KBM-7 (cell line): Measurements from ENCODE around the gene ANO9.
"Not testable (repeated sequence)": the region's sequence is repeated elsewhere in the genome, so short reads cannot be mapped to it uniquely, and the experiment has no call there.

Experiments used
- DNase-seq: peaks from one replicate; pipeline ENCODE4 v3.0.0-alpha.2; 2015
- in situ Hi-C: fragments of 300-500 bp; cut with MboI; formaldehyde crosslinking; loops from 2 replicates; pipeline ENCODE4 v1.14.3; 2020; ENCODE audit warnings: low sequenced_read_pairs, low pct_unique_long_range_greater_than_20kb, mixed read lengths

The ANO9 gene

GRCh38 chr11:473415-473814, 31.6 kb upstream of the ANO9 start:
- DNase-seq: no peak
- in situ Hi-C loops: no loop called here

GRCh38 chr11:472816-473215, 31.0 kb upstream of the ANO9 start:
- DNase-seq: no peak
- in situ Hi-C loops: no loop called here

DNA sequence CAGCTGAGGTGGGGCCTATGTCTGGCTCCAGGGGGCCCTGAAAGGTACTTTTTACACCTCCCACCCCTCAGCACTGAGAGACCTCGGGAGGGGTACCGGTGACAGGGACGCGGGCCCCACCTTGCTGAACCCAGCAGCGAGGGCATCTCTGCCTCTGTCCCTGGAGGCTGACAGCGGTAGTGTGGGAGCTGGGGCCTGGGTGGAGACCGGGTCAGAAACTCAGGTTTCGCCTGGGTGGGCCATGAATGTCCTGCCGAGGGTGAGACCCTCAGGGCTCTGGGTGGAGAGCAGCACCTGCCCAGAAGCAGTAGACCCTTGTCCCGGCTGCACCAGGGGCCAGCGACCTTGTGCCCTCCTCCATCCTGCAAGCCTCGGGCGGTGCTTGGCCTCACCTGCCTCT, 30.5 kb upstream of the ANO9 start:
- no peak for DNase-seq
- in situ Hi-C loops: no loop called here

DNA sequence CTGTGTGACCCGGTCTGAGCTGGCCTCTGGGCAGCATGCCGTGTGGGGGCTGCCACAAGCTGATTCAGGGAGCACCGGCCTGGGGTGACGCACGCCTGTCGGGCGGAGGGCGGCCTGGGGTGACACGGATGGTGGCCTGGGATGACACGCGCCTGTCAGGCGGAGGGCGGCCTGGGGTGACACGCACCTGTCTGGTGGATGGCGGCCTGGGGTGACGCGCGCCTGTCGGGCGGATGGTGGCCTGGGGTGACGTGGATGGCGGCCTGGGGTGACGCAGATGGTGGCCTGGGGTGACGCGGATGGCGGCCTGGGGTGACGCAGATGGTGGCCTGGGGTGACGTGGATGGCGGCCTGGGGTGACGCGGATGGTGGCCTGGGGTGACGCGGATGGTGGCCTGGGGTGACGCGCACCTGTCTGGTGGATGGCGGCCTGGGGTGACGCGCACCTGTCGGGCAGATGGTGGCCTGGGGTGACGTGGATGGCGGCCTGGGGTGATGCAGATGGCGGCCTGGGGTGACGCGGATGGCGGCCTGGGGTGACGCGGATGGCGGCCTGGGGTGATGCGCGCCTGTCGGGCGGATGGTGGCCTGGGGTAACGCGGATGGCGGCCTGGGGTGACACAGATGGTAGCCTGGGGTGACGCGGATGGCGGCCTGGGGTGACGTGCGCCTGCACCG, 29.8 kb upstream of the ANO9 start:
- in situ Hi-C loops: no loop called here

DNA sequence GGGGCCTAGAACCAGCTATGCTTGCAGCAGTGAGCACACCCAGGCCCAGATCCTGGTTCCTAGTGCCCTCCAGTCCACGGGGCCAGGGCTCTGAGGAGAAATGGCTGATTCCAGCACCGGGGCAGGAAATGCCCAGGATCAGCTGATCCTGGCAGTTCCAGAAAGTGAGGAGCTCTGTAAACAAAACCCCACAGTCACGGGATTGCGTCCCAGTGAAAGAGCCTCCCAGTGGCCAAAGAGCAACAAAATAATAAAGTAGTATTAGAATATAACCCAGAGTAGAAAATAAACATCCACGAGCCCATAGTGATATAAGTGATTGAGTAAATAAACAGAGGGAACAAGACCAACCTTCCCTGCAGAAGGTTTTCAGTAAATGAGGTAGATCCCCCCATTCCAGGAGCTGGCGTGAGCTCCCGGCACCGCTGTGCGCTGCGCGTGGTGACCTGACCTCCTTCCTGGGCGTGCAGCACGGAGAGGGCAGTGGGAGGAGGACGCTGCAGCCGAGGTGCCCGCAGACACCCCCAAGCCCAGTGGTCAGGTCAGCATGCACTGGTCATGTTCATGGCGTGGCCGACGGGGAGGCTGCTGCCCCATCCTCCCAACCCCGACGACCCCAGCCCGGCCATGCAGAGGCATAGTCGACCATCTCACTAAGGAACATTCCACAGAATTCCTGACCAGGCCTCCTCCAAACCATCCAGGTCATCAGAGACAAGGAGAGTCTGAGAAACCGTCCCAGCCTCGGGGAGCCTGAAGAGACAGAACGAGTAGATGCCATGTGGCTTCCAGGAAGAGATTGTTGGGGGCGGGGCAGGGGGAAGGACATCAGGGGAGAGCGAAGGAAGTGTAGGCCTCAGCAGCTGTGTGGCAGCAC, 28.1 kb upstream of the ANO9 start:
- in situ Hi-C loops: no loop called here

More for the DNA sequence above, 29.8 kb upstream of the ANO9 start:
- no peak for DNase-seq

GRCh38 chr11:469026-469683, 27.3 kb upstream of the ANO9 start:
- DNase-seq, in situ Hi-C loops: not testable (repeated sequence)

More for the DNA sequence above, 28.1 kb upstream of the ANO9 start:
- no peak for DNase-seq

DNA sequence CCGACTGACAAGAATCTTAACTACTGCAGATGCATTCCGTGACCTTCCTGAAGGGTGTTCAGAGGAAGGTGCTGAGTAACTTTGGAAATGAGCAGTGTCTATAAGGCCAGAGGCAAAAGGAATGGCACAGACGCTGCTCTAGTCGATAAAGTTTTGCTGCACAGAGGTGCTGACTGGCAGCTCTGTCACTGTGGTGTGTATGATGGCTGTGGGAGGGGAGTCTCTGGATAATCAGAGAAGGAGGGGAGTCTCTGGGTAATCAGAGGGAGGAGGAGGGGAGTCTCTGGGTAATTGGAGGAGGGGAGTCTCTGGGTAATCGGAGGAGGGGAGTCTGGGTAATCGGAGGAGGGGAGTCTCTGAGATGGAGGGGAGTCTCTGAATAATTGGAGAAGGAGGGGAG, 26.7 kb upstream of the ANO9 start:
- no peak for DNase-seq
- in situ Hi-C loops: no loop called here

GRCh38 chr11:468036-468435, 26.2 kb upstream of the ANO9 start:
- in situ Hi-C loops: no loop called here
- no peak for DNase-seq

GRCh38 chr11:465896-466530, 24.2 kb upstream of the ANO9 start:
- in situ Hi-C loops: no loop called here
- DNase-seq: peak; percentile 72

GRCh38 chr11:464316-464715, 22.5 kb upstream of the ANO9 start:
- no peak for DNase-seq
- in situ Hi-C loops: no loop called here

DNA sequence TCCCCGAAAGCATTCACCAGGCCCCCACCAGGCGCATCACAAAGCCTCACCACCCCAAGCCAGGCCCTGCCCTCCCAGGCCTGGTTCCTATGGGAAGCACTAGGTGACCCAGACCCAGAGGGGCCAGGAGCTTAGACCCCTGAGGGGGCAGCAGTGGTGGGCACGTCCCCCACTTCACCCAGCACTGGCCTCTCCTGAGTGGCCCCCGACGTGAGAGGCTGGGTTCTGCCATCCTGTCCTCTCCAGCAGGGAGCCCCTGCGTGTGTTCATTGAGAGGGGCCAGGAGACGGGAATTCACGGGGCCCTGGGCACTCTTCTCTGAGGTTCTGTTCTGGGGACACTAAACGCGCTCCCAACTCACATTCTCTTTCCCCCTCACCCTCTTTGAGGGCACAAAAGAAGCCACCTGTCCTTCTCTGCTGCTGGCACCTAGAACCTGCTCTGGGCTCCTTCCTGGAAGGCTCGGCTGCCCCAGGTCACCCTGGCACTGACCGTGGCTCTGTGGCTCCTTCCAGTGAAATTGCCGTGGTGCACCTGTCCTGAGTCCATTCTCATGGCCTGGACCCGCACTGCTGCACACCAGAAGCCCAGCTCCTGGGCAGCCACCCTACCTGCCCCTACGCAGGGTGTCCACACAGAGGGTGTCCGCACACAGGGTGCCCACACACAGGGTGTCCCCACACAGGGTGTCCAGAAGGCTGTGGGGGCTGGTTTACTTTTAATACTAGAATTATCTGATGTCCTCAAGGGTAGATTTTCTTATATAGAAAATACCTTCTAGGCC, 20.5 kb upstream of the ANO9 start:
- in situ Hi-C loops: no loop called here
- no peak for DNase-seq

- in situ Hi-C loops: no loop called here
Measured at GRCh38 chr11:461626-462025, 19.8 kb upstream of the ANO9 start.

GRCh38 chr11:460331-461199, 18.8 kb upstream of the ANO9 start:
- DNase-seq: no peak
- in situ Hi-C loops: no loop called here

More at GRCh38 chr11:461626-462025, 19.8 kb upstream of the ANO9 start:
- no peak for DNase-seq

DNA sequence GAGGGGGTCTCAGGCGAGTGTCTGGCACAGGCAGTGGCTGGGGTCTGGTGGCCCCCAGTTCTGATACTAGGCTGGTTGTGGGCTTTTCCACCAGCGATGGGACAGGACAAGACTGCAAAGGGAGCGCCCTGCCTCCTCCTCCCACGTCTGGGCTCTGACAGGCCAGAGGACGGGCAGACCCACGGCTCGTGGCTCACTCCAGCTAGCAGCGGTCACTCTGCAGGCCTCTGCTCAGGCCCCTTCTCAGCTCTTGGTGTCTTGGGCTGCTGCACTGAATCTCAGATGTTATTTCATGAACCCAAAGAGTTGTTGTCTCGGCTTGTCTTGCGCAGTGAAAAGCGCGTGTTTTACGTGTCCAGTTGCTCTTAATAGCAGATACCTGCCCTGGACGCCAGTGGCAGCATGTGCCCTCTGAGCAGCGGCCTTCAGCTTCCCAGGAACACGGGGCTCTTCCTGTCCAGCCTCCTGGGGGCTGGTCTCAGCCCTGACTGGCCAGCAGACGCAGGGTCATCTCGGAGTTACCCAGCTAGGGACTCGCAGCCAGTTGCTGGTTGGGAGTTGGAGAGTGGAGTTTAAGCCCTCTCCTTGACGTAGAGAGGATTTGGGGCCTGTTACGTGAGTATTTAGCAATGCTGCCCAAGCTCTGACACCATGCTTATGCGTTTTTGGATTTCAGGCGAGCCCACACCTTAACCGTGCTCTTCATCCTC, 17.9 kb upstream of the ANO9 start:
- in situ Hi-C loops: no loop called here
- no peak for DNase-seq

- DNase-seq: no peak
- in situ Hi-C loops: no loop called here
Measured at GRCh38 chr11:457111-457760, 15.4 kb upstream of the ANO9 start.

DNA sequence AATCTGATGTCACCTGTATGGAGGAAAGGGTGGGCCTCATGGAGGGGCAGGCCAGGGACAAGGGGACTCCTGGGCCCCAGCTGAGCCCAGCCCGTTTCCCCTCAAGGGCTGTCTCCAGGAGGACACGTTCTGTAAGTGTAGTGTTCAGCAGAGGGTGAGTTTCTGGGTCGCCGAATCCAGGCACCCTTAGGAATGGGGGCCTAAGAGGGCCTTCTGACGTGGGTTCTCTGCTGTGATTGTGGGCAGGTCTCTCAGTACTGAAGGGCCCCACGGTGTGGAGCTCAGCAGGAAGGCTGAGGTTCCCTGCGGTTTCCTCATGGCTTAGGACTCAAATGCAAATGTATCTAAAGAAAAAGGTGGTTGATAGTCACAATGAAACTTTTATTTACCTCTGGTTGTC, 14.7 kb upstream of the ANO9 start:
- in situ Hi-C loops: no loop called here
- no peak for DNase-seq

- no peak for DNase-seq
- in situ Hi-C loops: no loop called here
Measured at GRCh38 chr11:455566-456147, 13.8 kb upstream of the ANO9 start.
